ENCODE measurements around the gene CDK5RAP1. TPM values are rescaled to one million over a fixed set of nuclear protein-coding genes. Genes with fewer than 3 reads are reported as not detected.

CDK5RAP1 gene
- 10 to 100 TPM; 31.3 to 41.5 TPM for total RNA-seq

GRCh38 chr20:33401184-33401920, at the start of gene CDK5RAP1:
Gene CDK5RAP1 (minus strand): TSS chr20:33401519. CDS start chr20:33397064, 4,455 bp downstream.
- CTCF ChIA-PET: interaction anchor here (0.7 to 1.0 kb wide), 10 partner anchors 10 to 391 kb away, joined by 3 to 4 read pairs (median 3); partner anchors contain the start of gene ACTL10
- intact Hi-C loops (cut with DNase I, micrococcal nuclease): loop anchor here (1.0 to 5.0 kb wide), 6 partner anchors 43 to 591 kb away; partner anchors contain the start of genes CHMP4B (in 1 of the 2) and RALY (in 1 of the 2)
- peak within 1 kb of the TSS; percentile 90 for H3K27ac Mint-ChIP-seq
- ATAC-seq (peak; percentile 98), DNase-seq (peak; percentile 92)
- POLR2A ChIA-PET: interaction anchor here (0.6 kb wide), 2 partner anchors 54 to 661 kb away, joined by 3 to 8 read pairs; no protein-coding TSS in a partner anchor
- no peaks in the 10 kb centered on the region for H3K9me3 Mint-ChIP-seq (ENCODE audit: low read depth)
- no peaks in the 10 kb centered on the region for H3K27me3 Mint-ChIP-seq
- H3K36me3 Mint-ChIP-seq (ENCODE audit: low read depth): peaks cover 1% of the 10 kb centered on the region
- peak within 1 kb of the TSS; percentile 79 for H3K4me3 Mint-ChIP-seq
- peaks cover 42% of the 10 kb centered on the region for H3K4me1 Mint-ChIP-seq

- H3K4me3 Mint-ChIP-seq: no peak overlapping the region
- CTCF ChIA-PET: no interaction called here
Observed at GRCh38 chr20:33450867-33451266, 49.5 kb upstream of the CDK5RAP1 start.

GRCh38 chr20:33445881-33446625, 44.7 kb upstream of the CDK5RAP1 start:
- Mint-ChIP-seq H3K4me3 (no peak overlapping the region), H3K9me3 (ENCODE audit: low read depth) (peaks cover 2% of the 10 kb centered on the region), H3K27me3 (no peaks in the 10 kb centered on the region), H3K4me1 (peaks cover 15% of the 10 kb centered on the region), H3K27ac (no peak overlapping the region), H3K36me3 (ENCODE audit: low read depth) (no peaks in the 10 kb centered on the region)
- DNase-seq (no peak), ATAC-seq (no peak)
- POLR2A ChIA-PET: no interaction called here
- CTCF ChIA-PET: interaction anchor here (1.9 to 2.6 kb wide), 2 partner anchors 8 to 222 kb away, joined by 7 to 13 read pairs; no protein-coding TSS in a partner anchor
- intact Hi-C loops (cut with DNase I, micrococcal nuclease): loop anchor here in 1 of 2 experiments (2.0 kb wide), 1 partner anchor 45 kb away; the partner anchor contains the start of gene CDK5RAP1

More at GRCh38 chr20:33450867-33451266, 49.5 kb upstream of the CDK5RAP1 start:
- Mint-ChIP-seq H3K27ac (no peak overlapping the region), H3K27me3 (no peaks in the 10 kb centered on the region), H3K4me1 (no peaks in the 10 kb centered on the region), H3K36me3 (ENCODE audit: low read depth) (no peaks in the 10 kb centered on the region), H3K9me3 (ENCODE audit: low read depth) (peaks cover 2% of the 10 kb centered on the region)
- DNase-seq (no peak), ATAC-seq (no peak)
- POLR2A ChIA-PET: no interaction called here
- intact Hi-C loops (cut with DNase I, micrococcal nuclease): no loop called here

- POLR2A ChIA-PET: interaction anchor here (0.6 to 1.0 kb wide), 3 partner anchors 21 to 367 kb away, joined by 3 read pairs; partner anchors contain the start of gene CHMP4B
- DNase-seq: peak; percentile 69
Observed at GRCh38 chr20:33444797-33445560, 43.7 kb upstream of the CDK5RAP1 start.

GRCh38 chr20:33443512-33444239, 42.4 kb upstream of the CDK5RAP1 start, which contains the start of gene SNTA1:
Gene SNTA1 (minus strand): TSS chr20:33443763. CDS start chr20:33443620, 143 bp downstream.
- DNase-seq: peak; percentile 95
- Mint-ChIP-seq H3K27ac (peak within 1 kb of the TSS; percentile 78), H3K9me3 (ENCODE audit: low read depth) (peaks cover 2% of the 10 kb centered on the region), H3K36me3 (ENCODE audit: low read depth) (no peaks in the 10 kb centered on the region), H3K4me1 (peaks cover 15% of the 10 kb centered on the region), H3K27me3 (no peaks in the 10 kb centered on the region), H3K4me3 (peak within 1 kb of the TSS; percentile 83)
- ChIA-PET POLR2A (interaction anchor here (0.6 to 1.9 kb wide), 3 partner anchors 46 to 369 kb away, joined by 3 to 9 read pairs (median 3); partner anchors contain the start of gene CBFA2T2), CTCF (interaction anchor here (0.6 to 2.6 kb wide), 5 partner anchors 14 to 224 kb away, joined by 3 to 13 read pairs (median 5); partner anchors contain the start of genes ACTL10 and CBFA2T2)
- intact Hi-C loops (cut with DNase I, micrococcal nuclease): loop anchor here (1.0 to 5.0 kb wide), 18 partner anchors 14 to 860 kb away; partner anchors contain the start of genes ACTL10 (in 2 of the 2), CDK5RAP1 (in 2 of the 2), RALY (in 2 of the 2) and AHCY (in 1 of the 2)
- peak; percentile 92 for ATAC-seq

More at GRCh38 chr20:33444797-33445560, 43.7 kb upstream of the CDK5RAP1 start:
- peak overlapping the region; percentile 83 for H3K4me3 Mint-ChIP-seq
- peak; percentile 33 for ATAC-seq
- CTCF ChIA-PET: interaction anchor here (0.6 to 2.6 kb wide), 12 partner anchors 9 to 1065 kb away, joined by 3 to 13 read pairs (median 4); partner anchors contain the start of gene ACTL10
- intact Hi-C loops (cut with DNase I, micrococcal nuclease): loop anchor here (1.0 to 5.0 kb wide), 11 partner anchors 12 to 547 kb away; partner anchors contain the start of genes ACTL10 (in 2 of the 2), CDK5RAP1 (in 2 of the 2), CBFA2T2 (in 1 of the 2) and PXMP4 (in 1 of the 2)
- peak overlapping the region; percentile 78 for H3K27ac Mint-ChIP-seq
- no peaks in the 10 kb centered on the region for H3K36me3 Mint-ChIP-seq (ENCODE audit: low read depth)
- no peaks in the 10 kb centered on the region for H3K27me3 Mint-ChIP-seq
- peaks cover 2% of the 10 kb centered on the region for H3K9me3 Mint-ChIP-seq (ENCODE audit: low read depth)
- H3K4me1 Mint-ChIP-seq: peaks cover 15% of the 10 kb centered on the region

GRCh38 chr20:33443006-33443511, 41.7 kb upstream of the CDK5RAP1 start:
- Mint-ChIP-seq H3K27me3 (no peaks in the 10 kb centered on the region), H3K27ac (no peak overlapping the region), H3K4me3 (peak overlapping the region; percentile 68), H3K36me3 (ENCODE audit: low read depth) (no peaks in the 10 kb centered on the region), H3K9me3 (ENCODE audit: low read depth) (no peaks in the 10 kb centered on the region), H3K4me1 (peaks cover 15% of the 10 kb centered on the region)
- ATAC-seq (peak; percentile 15), DNase-seq (peak; percentile 45)
- ChIA-PET CTCF (interaction anchor here (0.6 to 2.4 kb wide), 4 partner anchors 14 to 223 kb away, joined by 3 to 6 read pairs (median 3); partner anchors contain the start of gene ACTL10), POLR2A (interaction anchor here (0.9 to 1.9 kb wide), 2 partner anchors 47 to 370 kb away, joined by 3 to 9 read pairs; partner anchors contain the start of gene CBFA2T2)
- intact Hi-C loops (cut with DNase I, micrococcal nuclease): loop anchor here (1.0 to 5.0 kb wide), 13 partner anchors 46 to 860 kb away; partner anchors contain the start of genes RALY (in 2 of the 2), ACTL10 (in 1 of the 2), AHCY (in 1 of the 2) and CBFA2T2 (in 1 of the 2)

- intact Hi-C loops (cut with DNase I, micrococcal nuclease): loop anchor here (1.0 to 5.0 kb wide), 13 partner anchors 47 to 861 kb away; partner anchors contain the start of genes RALY (in 2 of the 2), ACTL10 (in 1 of the 2), AHCY (in 1 of the 2) and CBFA2T2 (in 1 of the 2)
- Mint-ChIP-seq H3K27ac (no peak overlapping the region), H3K9me3 (ENCODE audit: low read depth) (no peaks in the 10 kb centered on the region), H3K36me3 (ENCODE audit: low read depth) (no peaks in the 10 kb centered on the region), H3K27me3 (no peaks in the 10 kb centered on the region), H3K4me3 (peak overlapping the region; percentile 68), H3K4me1 (peaks cover 15% of the 10 kb centered on the region)
- ChIA-PET CTCF (interaction anchor here (0.6 to 1.0 kb wide), 3 partner anchors 14 to 182 kb away, joined by 3 to 4 read pairs (median 3); no protein-coding TSS in a partner anchor), POLR2A (interaction anchor here (0.9 to 1.9 kb wide), 2 partner anchors 47 to 371 kb away, joined by 3 to 9 read pairs; partner anchors contain the start of gene CBFA2T2)
- ATAC-seq: no peak
- peak; percentile 15 for DNase-seq
Observed at GRCh38 chr20:33442136-33443005, 41.1 kb upstream of the CDK5RAP1 start.

GRCh38 chr20:33441142-33441955, 40.0 kb upstream of the CDK5RAP1 start:
- DNase-seq (no peak), ATAC-seq (no peak)
- Mint-ChIP-seq H3K4me1 (peaks cover 15% of the 10 kb centered on the region), H3K27ac (no peak overlapping the region), H3K36me3 (ENCODE audit: low read depth) (no peaks in the 10 kb centered on the region), H3K27me3 (no peaks in the 10 kb centered on the region), H3K9me3 (ENCODE audit: low read depth) (no peaks in the 10 kb centered on the region), H3K4me3 (no peak overlapping the region)
- CTCF ChIA-PET: interaction anchor here (1.0 kb wide), 1 partner anchor 183 kb away, joined by 4 read pairs; no protein-coding TSS in a partner anchor
- POLR2A ChIA-PET: no interaction called here
- intact Hi-C loops (cut with DNase I, micrococcal nuclease): loop anchor here (5.0 kb wide), 6 partner anchors 51 to 551 kb away; partner anchors contain the start of genes ACTL10 (in 1 of the 2), CBFA2T2 (in 1 of the 2), RALY (in 1 of the 2) and ZNF341 (in 1 of the 2)

Measured in activated CD4-positive, alpha-beta T cell treated with anti-CD3 and anti-CD28 coated beads for 36 hours (primary cell).